Gastrocnemius medialis (tissue), 4 donors: ENCODE results near the gene EME2.

Experiments used
- CTCF ChIP-seq, 5 experiments: fragments of 450-650 bp in 3 of 5; fragments of 200-600 bp in 2 of 5; sonication (generic) in 2 of 5; IDR thresholded peaks in 4 of 5; conservative IDR thresholded peaks in 1 of 5; 1 replicate in 4 of 5; 2 replicates in 1 of 5; pipeline ENCODE4 v1.5.1; 2016 to 2019; ENCODE audit warnings: antibody characterized with exemption in 5 of 5, mild to moderate bottlenecking in 3 of 5, moderate library complexity in 3 of 5
- POLR2A ChIP-seq, 2 donors: fragments of 450-650 bp; IDR thresholded peaks; one replicate each; pipeline ENCODE4 v1.6.1; 2017; ENCODE audit warnings: antibody characterized with exemption in 2 of 2, mild to moderate bottlenecking in 2 of 2, moderate library complexity in 2 of 2

- TF ChIP-seq CTCF (IDR thresholded peaks at IDR 0.05 in 4 of 5, conservative IDR thresholded peaks at IDR 0.05 in 1 of 5) (no peak), POLR2A (IDR thresholded peaks at IDR 0.05) (no peak)
These were observed 4.4 kb downstream of the EME2 start for GRCh38 chr16:1776991-1777374.
